ENCODE data around the gene PSMB11. TPM values are rescaled to one million over a fixed set of nuclear protein-coding genes. Genes with fewer than 3 reads are reported as not detected.

Gene PSMB11
- total and polyA plus RNA-seq, 10 of the 15 experiments (the other 5 are each of a cell fraction or from before 2014, with no cell fraction given) = not detected

GRCh38 chr14:23071244-23071920, 29.4 kb downstream of the PSMB11 start (continued):
- TF ChIP-seq PML (IDR thresholded peaks at IDR 0.05; ENCODE audit: low read length) = peak; percentile 83; the same call in 1 of the 2 replicates
- TF ChIP-seq TARDBP (IDR thresholded peaks at IDR 0.05; ENCODE audit: borderline replicate concordance) = 0 out of 2 replicates have a peak, but pooled peaks have one; percentile 53
- peak; percentile 88 for TF ChIP-seq POLR2A (IDR thresholded peaks at IDR 0.05; ENCODE audit: low read depth, low read length)
- TF ChIP-seq HDGF (IDR thresholded peaks at IDR 0.05) = peak; percentile 90
- peak; percentile 44; the same call in 1 of the 3 replicates for TF ChIP-seq POU2F2 (IDR thresholded peaks at IDR 0.05; ENCODE audit: borderline replicate concordance, low read depth, low read length)
- peak; percentile 54; the same call in 1 of the 2 replicates for TF ChIP-seq HCFC1 (IDR thresholded peaks at IDR 0.05; ENCODE audit: low read length)
- TF ChIP-seq IKZF1 (conservative IDR thresholded peaks at IDR 0.05) = 0 out of 2 replicates have a peak, but pooled peaks have one; percentile 21
- no peak for TF ChIP-seq MYC (IDR thresholded peaks at IDR 0.05; ENCODE audit: insufficient read depth, insufficient read length, insufficient replicate concordance, low read length, severe bottlenecking)
- TF ChIP-seq ZNF592 (IDR thresholded peaks at IDR 0.05) = no peak
- 0 out of 2 replicates have a peak, but pooled peaks have one; percentile 28 for TF ChIP-seq TBL1XR1 (IDR thresholded peaks at IDR 0.05; ENCODE audit: low read depth, low read length)
- TF ChIP-seq CREB1 (IDR thresholded peaks at IDR 0.05; ENCODE audit: low read depth) = 0 out of 2 replicates have a peak, but pooled peaks have one; percentile 11
- TF ChIP-seq POLR2AphosphoS5 (IDR thresholded peaks at IDR 0.05; ENCODE audit: low read length) = peak; percentile 92
- 0 out of 2 replicates have a peak, but pooled peaks have one; percentile 16 for TF ChIP-seq PAX5 (IDR thresholded peaks at IDR 0.05; ENCODE audit: borderline replicate concordance, low read depth, low read length)
- TF ChIP-seq ATF2 (IDR thresholded peaks at IDR 0.05; ENCODE audit: low read length) = no peak
- 0 out of 2 replicates have a peak, but pooled peaks have one; percentile 36 for TF ChIP-seq RCOR1 (conservative IDR thresholded peaks at IDR 0.05; ENCODE audit: low read depth, low read length)
- peak; percentile 43; the same call in 1 of the 2 replicates for TF ChIP-seq BACH1 (IDR thresholded peaks at IDR 0.05; ENCODE audit: borderline replicate concordance)
- TF ChIP-seq RELA (IDR thresholded peaks at IDR 0.05; ENCODE audit: borderline replicate concordance, partially characterized antibody) = peak; percentile 14
- TF ChIP-seq TAF1 (IDR thresholded peaks at IDR 0.05; ENCODE audit: borderline replicate concordance, low read depth, low read length) = peak; percentile 93
- TF ChIP-seq SMAD5 (IDR thresholded peaks at IDR 0.05; ENCODE audit: low read depth) = peak; percentile 90; the same call in 1 of the 2 replicates
- TF ChIP-seq NFIC (IDR thresholded peaks at IDR 0.05; ENCODE audit: low read depth, low read length) = 0 out of 2 replicates have a peak, but pooled peaks have one; percentile 35
- no peak for TF ChIP-seq RAD51 (IDR thresholded peaks at IDR 0.05)
- TF ChIP-seq SIN3A (IDR thresholded peaks at IDR 0.05; ENCODE audit: low read depth, low read length) = peak; percentile 77; the same call in 1 of the 2 replicates
- peak; percentile 93 for TF ChIP-seq RELB (IDR thresholded peaks at IDR 0.05; ENCODE audit: low read depth)
- TF ChIP-seq YY1 (IDR thresholded peaks at IDR 0.05; ENCODE audit: low read depth, low read length) = peak; percentile 98
- peak; percentile 72; the same call in 1 of the 2 replicates for TF ChIP-seq NBN (IDR thresholded peaks at IDR 0.05)
- peak; percentile 92 for TF ChIP-seq POLR2AphosphoS2 (IDR thresholded peaks at IDR 0.05; ENCODE audit: low read depth, low read length)
